CD14-positive monocyte (primary cell): ENCODE measurements around the gene TTC31. TPM values are rescaled to one million over a fixed set of nuclear protein-coding genes. Genes with fewer than 3 reads are reported as not detected.

ENCODE experiments used
- DNase-seq, 3 donors: peaks; one replicate each; pipeline ENCODE4 v3.0.0-alpha.2; 2011 to 2022
- H2AFZ ChIP-seq: 2 replicates; pipeline ENCODE4 v1.6.0; 2012; ENCODE audit warnings: mild to moderate bottlenecking, low read depth, low read length, inconsistent platforms; ENCODE audit not compliant: insufficient read depth, poor library complexity, severe bottlenecking
- H3K27ac ChIP-seq, 2 donors: 1 replicate in 1 of 2; 2 replicates in 1 of 2; pipeline ENCODE4 v1.5.1; 2012 to 2013; ENCODE audit warnings: low read length in 2 of 2, control low read depth in 1 of 2, inconsistent platforms in 1 of 2, low read depth in 1 of 2, mild to moderate bottlenecking in 1 of 2
- H3K27me3 ChIP-seq, 2 donors: one replicate each; pipeline versions ENCODE4 v1.6.0 to v1.6.1; 2011 to 2013; ENCODE audit warnings: low read length in 2 of 2; ENCODE audit not compliant: control insufficient read depth in 2 of 2, insufficient read depth in 2 of 2
- H3K36me3 ChIP-seq, 2 donors: replicated peaks in 1 of 2; 1 replicate in 1 of 2; 2 replicates in 1 of 2; pipeline versions ENCODE4 v1.5.1 to v1.6.1; 2012 to 2013; ENCODE audit warnings: low read length in 2 of 2, control low read depth in 1 of 2, inconsistent platforms in 1 of 2, mild to moderate bottlenecking in 1 of 2; ENCODE audit not compliant: insufficient read depth in 2 of 2, control insufficient read depth in 1 of 2
- H3K4me1 ChIP-seq, 2 donors: 1 replicate in 1 of 2; 2 replicates in 1 of 2; pipeline versions ENCODE4 v1.5.1 to v1.6.1; 2012 to 2013; ENCODE audit warnings: low read length in 2 of 2, control low read depth in 1 of 2, inconsistent platforms in 1 of 2, mild to moderate bottlenecking in 1 of 2, moderate library complexity in 1 of 2; ENCODE audit not compliant: insufficient read depth in 2 of 2, control insufficient read depth in 1 of 2
- H3K4me2 ChIP-seq: replicated peaks from 2 replicates; pipeline ENCODE3; 2012; ENCODE audit warnings: low read length, moderate library complexity, mild to moderate bottlenecking; ENCODE audit not compliant: poor library complexity, severe bottlenecking; ENCODE audit errors: extremely low read depth
- H3K4me3 ChIP-seq, 3 experiments: fragments of 200-600 bp in 1 of 3; sonication (generic) in 1 of 3; replicated peaks in 1 of 3; 1 replicate in 2 of 3; 2 replicates in 1 of 3; pipeline ENCODE4 v1.5.1; 2011 to 2013; ENCODE audit warnings: low read length in 3 of 3, mild to moderate bottlenecking in 3 of 3, control low read depth in 2 of 3, low read depth in 2 of 3, inconsistent platforms in 1 of 3, moderate library complexity in 1 of 3
- H3K79me2 ChIP-seq: 2 replicates; pipeline ENCODE4 v1.6.0; 2012; ENCODE audit warnings: mild to moderate bottlenecking, control low read depth, inconsistent platforms, low read length, moderate library complexity; ENCODE audit not compliant: insufficient read depth
- H3K9ac ChIP-seq: 2 replicates; pipeline ENCODE4 v1.6.0; 2017; ENCODE audit warnings: low read length, mild to moderate bottlenecking; ENCODE audit not compliant: insufficient read depth, poor library complexity, severe bottlenecking
- H3K9me3 ChIP-seq, 2 donors: replicated peaks in 1 of 2; 1 replicate in 1 of 2; 2 replicates in 1 of 2; pipeline versions ENCODE4 v1.5.1 to v1.6.1; 2012 to 2013; ENCODE audit warnings: low read length in 2 of 2, control low read depth in 1 of 2; ENCODE audit not compliant: control insufficient read depth in 1 of 2, insufficient read depth in 1 of 2
- H4K20me1 ChIP-seq: 2 replicates; pipeline ENCODE4 v1.6.0; 2012; ENCODE audit warnings: mild to moderate bottlenecking, low read length, control low read depth, moderate library complexity; ENCODE audit not compliant: insufficient read depth
- H3K27ac Mint-ChIP-seq, 7 donors: one replicate each; pipeline ENCODE4 v1.8.0; 2020; ENCODE audit warnings: mild to moderate bottlenecking in 7 of 7, mixed read lengths in 7 of 7, moderate library complexity in 6 of 7, inconsistent platforms in 2 of 7
- H3K27me3 Mint-ChIP-seq, 3 donors: one replicate each; pipeline ENCODE4 v1.8.0; 2021 to 2022; ENCODE audit warnings: low read depth in 3 of 3, mild to moderate bottlenecking in 3 of 3, mixed read lengths in 3 of 3, moderate library complexity in 3 of 3, inconsistent platforms in 1 of 3
- H3K36me3 Mint-ChIP-seq, 2 donors: one replicate each; pipeline ENCODE4 v1.8.0; 2020; ENCODE audit warnings: mixed read lengths in 2 of 2, inconsistent platforms in 1 of 2, mild to moderate bottlenecking in 1 of 2
- H3K4me1 Mint-ChIP-seq: one replicate; pipeline ENCODE4 v1.8.0; 2020; ENCODE audit warnings: mild to moderate bottlenecking, mixed read lengths
- H3K4me3 Mint-ChIP-seq, 2 donors: one replicate each; pipeline ENCODE4 v1.8.0; 2020; ENCODE audit warnings: mild to moderate bottlenecking in 2 of 2, mixed read lengths in 2 of 2, moderate library complexity in 1 of 2
- H3K9me3 Mint-ChIP-seq, 7 donors: one replicate each; pipeline ENCODE4 v1.8.0; 2020 to 2022; ENCODE audit warnings: mixed read lengths in 7 of 7, mild to moderate bottlenecking in 6 of 7, moderate library complexity in 6 of 7, inconsistent platforms in 2 of 7
- CTCF ChIP-seq: fragments of 200-600 bp; IDR thresholded peaks from one replicate; pipeline ENCODE4 v1.8.0; 2022; ENCODE audit warnings: antibody characterized with exemption, mild to moderate bottlenecking
- WGBS: methylation state at CpG from one replicate; pipeline ENCODE4 v1.1.5; 2013; ENCODE audit warnings: missing lambda C conversion rate; ENCODE audit not compliant: insufficient coverage; 5-methylcytosine and 5-hydroxymethylcytosine counted together
- intact Hi-C, 2 donors: fragments of 100-400 bp; cut with micrococcal nuclease; formaldehyde crosslinking; loops; one replicate each; pipeline versions ENCODE4 v1.15.0 to v1.15.1; 2023
- polyA plus RNA-seq, 3 donors: library from polyadenylated mRNA; depleted of rRNA in 1 of 3; unstranded in 2 of 3; stranded (reverse) in 1 of 3; fragments of 300-500 nt in 2 of 3; fragments of >200 nt in 1 of 3; fragmentation: Illumina TruSeq in 2 of 3; gene quantifications; 1 replicate in 2 of 3; 2 replicates in 1 of 3; pipeline ENCODE4 v1.2.3, GENCODE V29; 2012 to 2021

The TTC31 gene
- polyA plus RNA-seq, 3 donors, result 19.6 to 46.5 (median 21.3) TPM

GRCh38 chr2:74507145-74507925 is 24.5 kb downstream of the TTC31 start, which contains the start of gene PCGF1:
Gene PCGF1, minus strand, starts transcription at chr2:74507695. Its CDS starts 27 bp downstream, at chr2:74507668.
- H3K4me2 ChIP-seq, result peak within 1 kb of the TSS; percentile 96
- intact Hi-C loops, result loop anchor here in 1 of 2 donors (1.0 kb wide), 1 partner anchor 22 kb away; the partner anchor contains the start of genes AUP1 and HTRA2
- 1% methylated on average over 54 of the region's 56 CpGs for WGBS
- no peaks in the 10 kb centered on the region for H4K20me1 ChIP-seq
- peak within 1 kb of the TSS; percentile 96 to 100 for H3K4me3 Mint-ChIP-seq
- peak within 1 kb of the TSS; percentile 61 to 88 (median 79) for H3K4me3 ChIP-seq
- DNase-seq, result peak; percentile 96 to 99 (median 96)
- H3K4me1 ChIP-seq, result peaks cover 52 to 58% of the 10 kb centered on the region in 2 donors
- H3K4me1 Mint-ChIP-seq, result peaks cover 59% of the 10 kb centered on the region
- peaks cover 25 to 46% of the 10 kb centered on the region in 2 donors for H3K27me3 ChIP-seq
- H3K9me3 Mint-ChIP-seq, result peaks cover 0 to 12% (median 8%) of the 10 kb centered on the region in 7 donors
- H3K9me3 ChIP-seq, result peaks cover 0 to 4% of the 10 kb centered on the region in 2 donors
- peaks cover 25 to 36% of the 10 kb centered on the region in 2 donors for H3K36me3 Mint-ChIP-seq
- peak within 1 kb of the TSS; percentile 98 to 100 (median 100) for H3K27ac Mint-ChIP-seq
- peak within 1 kb of the TSS; percentile 99 for H2AFZ ChIP-seq
- H3K36me3 ChIP-seq, result no peaks in the 10 kb centered on the region
- peaks cover 37 to 57% (median 44%) of the 10 kb centered on the region in 3 donors for H3K27me3 Mint-ChIP-seq
- H3K79me2 ChIP-seq, result peaks cover 28% of the 10 kb centered on the region
- H3K9ac ChIP-seq, result peak within 1 kb of the TSS; percentile 88
- H3K27ac ChIP-seq, result peak within 1 kb of the TSS; percentile 95 to 98
- TF ChIP-seq CTCF, result no peak

- no peaks in the 10 kb centered on the region for H3K36me3 ChIP-seq
- peaks cover 28% of the 10 kb centered on the region for H3K79me2 ChIP-seq
- TF ChIP-seq CTCF, result no peak
- Mint-ChIP-seq H3K4me1 (peaks cover 54% of the 10 kb centered on the region), H3K36me3 (peaks cover 27 to 36% of the 10 kb centered on the region in 2 donors), H3K4me3 (peak overlapping the region; percentile 96 to 100), H3K27me3 (peaks cover 43 to 58% (median 48%) of the 10 kb centered on the region in 3 donors), H3K9me3 (peaks cover 0 to 16% (median 11%) of the 10 kb centered on the region in 7 donors), H3K27ac (peak overlapping the region; percentile 98 to 100 (median 100))
- peak in 1 of 3 donors; percentile 19 for DNase-seq
- H3K27ac ChIP-seq, result peak overlapping the region; percentile 95 to 98
- no peaks in the 10 kb centered on the region for H4K20me1 ChIP-seq
- peak overlapping the region; percentile 88 for H3K9ac ChIP-seq
- peak overlapping the region; percentile 61 to 88 (median 79) for H3K4me3 ChIP-seq
- peaks cover 0 to 4% of the 10 kb centered on the region in 2 donors for H3K9me3 ChIP-seq
- H2AFZ ChIP-seq, result peak overlapping the region; percentile 99
- peaks cover 30 to 51% of the 10 kb centered on the region in 2 donors for H3K27me3 ChIP-seq
- 14% methylated on average over 19 of the region's 38 CpGs for WGBS
- peak overlapping the region; percentile 96 for H3K4me2 ChIP-seq
- intact Hi-C loops, result loop anchor here in 1 of 2 donors (1.0 kb wide), 1 partner anchor 21 kb away; the partner anchor contains the start of genes AUP1 and HTRA2
- H3K4me1 ChIP-seq, result peaks cover 47 to 52% of the 10 kb centered on the region in 2 donors
Measured at GRCh38 chr2:74507926-74508520, 25.1 kb downstream of the TTC31 start.
